SK-N-SH (cell line): ENCODE data around the gene PIGB. TPM values are rescaled to one million over a fixed set of nuclear protein-coding genes. Genes with fewer than 3 reads are reported as not detected.

Experiments used
- CTCF ChIA-PET: fragments of 300-600, 350-600 bp; formaldehyde crosslinking; extraction: SDS; loops from one replicate; lab custom pipeline; 2021; lab: Yijun Ruan, JAX
- POLR2A ChIA-PET: fragments of 350-600 bp; sonication (Branson Sonifier 250); formaldehyde crosslinking; extraction: SDS; loops from one replicate; lab custom pipeline; 2020; ENCODE audit warnings: antibody characterized with exemption, inconsistent platforms; lab: Yijun Ruan, JAX
- DNase-seq: peaks from one replicate; pipeline ENCODE4 v3.0.0; 2012
- H2AFZ ChIP-seq: fragments of 200-600 bp; sonication (generic); 2 replicates; pipeline ENCODE4 v1.8.1; 2016; ENCODE audit warnings: antibody characterized with exemption, mild to moderate bottlenecking, low read depth
- H3F3A ChIP-seq: fragments of 200-600 bp; sonication (generic); replicated peaks from 2 replicates; pipeline ENCODE3; 2016; ENCODE audit warnings: antibody characterized with exemption, mild to moderate bottlenecking; ENCODE audit not compliant: insufficient read depth
- H3K27ac ChIP-seq, 2 experiments: fragments of 200-500 bp in 1 of 2; fragments of 200-600 bp in 1 of 2; sonication (Bioruptor generic) in 1 of 2; sonication (generic), shearing (Covaris generic) in 1 of 2; 2 replicates each; pipeline versions ENCODE4 v1.5.1 to v1.6.1; 2014 to 2016; ENCODE audit warnings: low read depth in 2 of 2, inconsistent platforms in 1 of 2, low read length in 1 of 2, mild to moderate bottlenecking in 1 of 2, mixed read lengths in 1 of 2
- H3K27me3 ChIP-seq: fragments of 200-600 bp; sonication (generic), shearing (Covaris generic); 2 replicates; pipeline ENCODE4 v1.6.1; 2016; ENCODE audit warnings: mixed run types; ENCODE audit not compliant: insufficient read depth
- H3K36me3 ChIP-seq, 2 experiments: fragments of 200-500 bp in 1 of 2; fragments of 200-600 bp in 1 of 2; sonication (Bioruptor generic) in 1 of 2; sonication (generic) in 1 of 2; replicated peaks in 1 of 2; 2 replicates each; pipeline versions ENCODE3 to v1.5.1; 2014 to 2016; ENCODE audit warnings: low read length in 1 of 2, mild to moderate bottlenecking in 1 of 2; ENCODE audit not compliant: insufficient read depth in 2 of 2, control insufficient read depth in 1 of 2
- H3K4me1 ChIP-seq, 2 experiments: fragments of 200-500 bp in 1 of 2; fragments of 200-600 bp in 1 of 2; sonication (Bioruptor generic) in 1 of 2; sonication (generic), shearing (Covaris generic) in 1 of 2; 2 replicates each; pipeline versions ENCODE4 v1.5.1 to v1.6.1; 2014 to 2016; ENCODE audit warnings: low read depth in 1 of 2, low read length in 1 of 2, mixed run types in 1 of 2; ENCODE audit not compliant: insufficient read depth in 2 of 2, control insufficient read depth in 1 of 2
- H3K4me2 ChIP-seq: fragments of 200-600 bp; sonication (generic), shearing (Covaris generic); 2 replicates; pipeline ENCODE4 v1.6.1; 2017; ENCODE audit warnings: mixed run types
- H3K4me3 ChIP-seq, 2 experiments: fragments of 200-500 bp in 1 of 2; fragments of 200-600 bp in 1 of 2; sonication (Bioruptor generic) in 1 of 2; sonication (generic), shearing (Covaris generic) in 1 of 2; 2 replicates each; pipeline versions ENCODE4 v1.5.1 to v1.8.1; 2014 to 2016; ENCODE audit warnings: low read depth in 2 of 2, inconsistent platforms in 1 of 2, low read length in 1 of 2, mild to moderate bottlenecking in 1 of 2, mixed read lengths in 1 of 2, moderate library complexity in 1 of 2
- H3K79me2 ChIP-seq: fragments of 200-600 bp; sonication (generic); 2 replicates; pipeline ENCODE4 v1.8.1; 2017; ENCODE audit warnings: mild to moderate bottlenecking; ENCODE audit not compliant: insufficient read depth
- H3K9ac ChIP-seq: fragments of 200-600 bp; sonication (generic); 2 replicates; pipeline ENCODE4 v1.6.1; 2017; ENCODE audit warnings: mixed run types
- H3K9me2 ChIP-seq: fragments of 200-600 bp; sonication (generic); 2 replicates; pipeline ENCODE4 v1.6.1; 2017; ENCODE audit warnings: mixed run types
- H3K9me3 ChIP-seq: fragments of 200-600 bp; sonication (generic); 2 replicates; pipeline ENCODE4 v1.6.1; 2017; ENCODE audit warnings: mixed run types, mild to moderate bottlenecking, moderate library complexity
- H4K20me1 ChIP-seq: fragments of 200-600 bp; sonication (generic); 2 replicates; pipeline ENCODE4 v1.6.1; 2017; ENCODE audit warnings: mild to moderate bottlenecking, mixed run types; ENCODE audit not compliant: insufficient read depth
- CHD2 ChIP-seq: fragments of 150-350 bp; IDR thresholded peaks from 2 replicates; pipeline ENCODE4 v1.6.1; 2018; ENCODE audit warnings: low read length; ENCODE audit not compliant: partially characterized antibody
- ELF1 ChIP-seq: IDR thresholded peaks from 2 replicates; pipeline ENCODE4 v1.4.0; 2012
- FOXJ3 ChIP-seq: sonication (generic); formaldehyde crosslinking; IDR thresholded peaks from 2 replicates; pipeline ENCODE4 v1.5.1; 2020; ENCODE audit warnings: mild to moderate bottlenecking, missing genetic modification reagents
- GATA2 ChIP-seq: sonication (generic); formaldehyde crosslinking; IDR thresholded peaks from 2 replicates; pipeline ENCODE4 v1.5.0; 2020; ENCODE audit warnings: mild to moderate bottlenecking, missing genetic modification reagents
- JUND ChIP-seq: IDR thresholded peaks from 2 replicates; pipeline ENCODE4 v1.4.0; 2012
- NFIC ChIP-seq: IDR thresholded peaks from 2 replicates; pipeline ENCODE4 v1.4.0; 2012; ENCODE audit warnings: borderline replicate concordance
- POLR2AphosphoS5 ChIP-seq: IDR thresholded peaks from 2 replicates; pipeline ENCODE4 v1.6.1; 2012; ENCODE audit warnings: low read depth, low read length
- RAD21 ChIP-seq: IDR thresholded peaks from 2 replicates; pipeline ENCODE4 v1.6.1; 2012; ENCODE audit warnings: mild to moderate bottlenecking, low read length
- RCOR1 ChIP-seq: fragments of 150-350 bp; IDR thresholded peaks from 2 replicates; pipeline ENCODE4 v1.6.1; 2017; ENCODE audit warnings: antibody characterized with exemption, low read length
- TCF12 ChIP-seq: IDR thresholded peaks from 2 replicates; pipeline ENCODE4 v1.4.0; 2012
- TEAD4 ChIP-seq: IDR thresholded peaks from 2 replicates; pipeline ENCODE4 v1.4.0; 2012; ENCODE audit warnings: mild to moderate bottlenecking, borderline replicate concordance; ENCODE audit not compliant: insufficient read depth
- YY1 ChIP-seq: IDR thresholded peaks from 2 replicates; pipeline ENCODE4 v1.4.0; 2012; ENCODE audit warnings: low read depth, mild to moderate bottlenecking
- WGBS: methylation state at CpG from one replicate; pipeline ENCODE4 v1.1.6; 2017; ENCODE audit warnings: low lambda C conversion rate; 5-methylcytosine and 5-hydroxymethylcytosine counted together
- polyA plus RNA-seq, 3 experiments: library from polyadenylated mRNA; depleted of rRNA; stranded (reverse); fragments of >200 nt; gene quantifications; 2 replicates each; pipeline ENCODE4 v1.2.3, GENCODE V29; 2012
- TF ChIP-seq, protein P1 (sequence below): IDR thresholded peaks from 2 replicates; pipeline ENCODE4 v1.4.0; 2012; ENCODE audit warnings: low read depth, borderline replicate concordance
- TF ChIP-seq, protein P2 (sequence below): IDR thresholded peaks from 2 replicates; pipeline ENCODE4 v1.4.0; 2012; ENCODE audit warnings: low read depth
- TF ChIP-seq, protein P3 (sequence below): IDR thresholded peaks from 2 replicates; pipeline ENCODE4; 2012
- TF ChIP-seq, protein P4 (sequence below): IDR thresholded peaks from 2 replicates; pipeline ENCODE4 v1.4.0; 2012; ENCODE audit warnings: low read depth, borderline replicate concordance

PIGB gene
- polyA plus RNA-seq, 1 of the 3 experiments (the other 2 are of a cell fraction), result 6.6 TPM

DNA sequence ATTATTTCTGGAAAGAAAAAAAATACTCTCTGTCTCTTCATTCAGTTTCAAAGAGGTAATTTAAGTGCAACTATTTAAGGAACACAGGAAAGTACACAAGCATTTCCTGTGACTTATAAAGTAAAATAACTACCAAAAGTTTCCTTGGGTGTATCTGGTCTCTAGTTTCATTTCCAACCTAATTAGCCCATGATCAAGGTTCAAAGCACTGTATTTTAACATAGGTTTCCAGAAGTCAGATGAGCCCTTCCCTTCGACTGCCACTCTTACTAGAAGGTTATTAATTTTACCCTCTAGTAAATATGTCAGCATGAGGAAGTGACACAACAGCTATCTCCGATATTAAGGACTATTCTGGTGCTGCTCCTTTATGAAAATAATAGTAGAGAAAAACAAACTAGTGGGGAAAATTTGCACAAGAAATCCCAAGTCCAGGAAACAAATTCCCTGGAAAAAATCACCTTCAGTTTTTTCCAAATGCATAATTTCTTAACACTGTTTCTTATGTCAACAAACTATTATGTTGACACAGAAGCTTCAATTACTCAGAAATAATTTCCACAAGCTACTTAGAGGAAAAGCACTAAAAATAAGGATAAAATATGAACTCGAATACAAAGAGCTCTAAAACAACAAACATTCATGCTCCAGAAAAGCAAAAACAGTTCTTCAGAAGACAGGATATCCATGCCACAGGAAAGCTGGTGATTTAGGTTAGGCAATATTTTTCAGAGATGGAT is 53.8 kb downstream of the PIGB start:
- no peaks in the 10 kb centered on the region for H3K27me3 ChIP-seq

DNA sequence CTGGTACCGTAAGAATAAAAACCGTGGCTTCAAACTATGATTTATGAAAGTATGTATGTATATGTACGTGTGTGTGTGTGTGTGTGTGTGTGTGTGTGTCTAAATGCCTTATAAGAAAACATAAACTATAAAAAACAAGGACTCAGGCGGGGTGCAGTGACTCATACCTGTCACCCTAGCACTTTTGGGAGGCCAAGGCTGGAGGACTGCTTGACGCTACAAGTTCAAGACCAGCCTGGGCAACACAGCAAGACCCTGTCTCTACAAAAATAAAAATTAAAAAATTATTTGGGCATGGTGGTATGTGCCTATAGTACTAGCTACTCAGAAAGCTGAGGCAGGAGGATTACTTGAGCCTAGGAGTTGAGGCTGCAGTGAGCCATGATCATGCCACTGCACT is 60.1 kb downstream of the PIGB start:
- no peak overlapping the region for H3K4me2 ChIP-seq
- TF ChIP-seq POLR2AphosphoS5 (no peak), YY1 (no peak), FOXJ3 (CRISPR knock-in tag) (no peak), GATA2 (CRISPR knock-in tag) (no peak), RCOR1 (no peak), ELF1 (no peak), RAD21 (no peak), JUND (no peak)
- TF ChIP-seq, protein P1, sequence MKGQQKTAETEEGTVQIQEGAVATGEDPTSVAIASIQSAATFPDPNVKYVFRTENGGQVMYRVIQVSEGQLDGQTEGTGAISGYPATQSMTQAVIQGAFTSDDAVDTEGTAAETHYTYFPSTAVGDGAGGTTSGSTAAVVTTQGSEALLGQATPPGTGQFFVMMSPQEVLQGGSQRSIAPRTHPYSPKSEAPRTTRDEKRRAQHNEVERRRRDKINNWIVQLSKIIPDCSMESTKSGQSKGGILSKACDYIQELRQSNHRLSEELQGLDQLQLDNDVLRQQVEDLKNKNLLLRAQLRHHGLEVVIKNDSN, result no peak
- TF ChIP-seq, protein P2, sequence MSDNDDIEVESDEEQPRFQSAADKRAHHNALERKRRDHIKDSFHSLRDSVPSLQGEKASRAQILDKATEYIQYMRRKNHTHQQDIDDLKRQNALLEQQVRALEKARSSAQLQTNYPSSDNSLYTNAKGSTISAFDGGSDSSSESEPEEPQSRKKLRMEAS, result no peak
- TF ChIP-seq, protein P3, sequence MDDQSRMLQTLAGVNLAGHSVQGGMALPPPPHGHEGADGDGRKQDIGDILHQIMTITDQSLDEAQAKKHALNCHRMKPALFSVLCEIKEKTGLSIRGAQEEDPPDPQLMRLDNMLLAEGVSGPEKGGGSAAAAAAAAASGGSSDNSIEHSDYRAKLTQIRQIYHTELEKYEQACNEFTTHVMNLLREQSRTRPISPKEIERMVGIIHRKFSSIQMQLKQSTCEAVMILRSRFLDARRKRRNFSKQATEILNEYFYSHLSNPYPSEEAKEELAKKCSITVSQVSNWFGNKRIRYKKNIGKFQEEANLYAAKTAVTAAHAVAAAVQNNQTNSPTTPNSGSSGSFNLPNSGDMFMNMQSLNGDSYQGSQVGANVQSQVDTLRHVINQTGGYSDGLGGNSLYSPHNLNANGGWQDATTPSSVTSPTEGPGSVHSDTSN, result no peak
- no peaks in the 10 kb centered on the region for H4K20me1 ChIP-seq
- DNase-seq, result no peak
- no peaks in the 10 kb centered on the region for H3K9me2 ChIP-seq
- no peaks in the 10 kb centered on the region for H3K79me2 ChIP-seq
- H3K27me3 ChIP-seq, result no peaks in the 10 kb centered on the region
- H3K4me1 ChIP-seq, result no peaks in the 10 kb centered on the region
- peaks cover 25 to 39% of the 10 kb centered on the region in 2 experiments for H3K36me3 ChIP-seq
- H3K9ac ChIP-seq, result no peak overlapping the region
- ChIA-PET CTCF (no interaction called here), POLR2A (no interaction called here)
- H3K9me3 ChIP-seq, result no peaks in the 10 kb centered on the region
- no peak overlapping the region for H2AFZ ChIP-seq
- no peak overlapping the region for H3K27ac ChIP-seq
- 92% methylated on average over 5 of the region's 5 CpGs for WGBS
- peaks cover 4% of the 10 kb centered on the region for H3F3A ChIP-seq
- H3K4me3 ChIP-seq, result no peak overlapping the region

More for the DNA sequence above, 53.8 kb downstream of the PIGB start:
- Histone ChIP-seq H3F3A (no peaks in the 10 kb centered on the region), H3K27ac (no peak overlapping the region), H3K4me1 (no peaks in the 10 kb centered on the region; a peak in 1 of 4 replicates), H4K20me1 (no peaks in the 10 kb centered on the region), H3K4me2 (no peak overlapping the region; the same call in 1 of the 2 replicates), H3K9me3 (no peaks in the 10 kb centered on the region), H3K9me2 (no peaks in the 10 kb centered on the region)
- DNase-seq, result no peak
- CTCF ChIA-PET, result interaction anchor here (1.2 kb wide), 1 partner anchor 63 kb away, joined by 4 read pairs; no protein-coding TSS in a partner anchor
- TF ChIP-seq, protein P1, result no peak
- TF ChIP-seq TCF12 (no peak), TEAD4 (no peak), CHD2 (no peak), NFIC (no peak), GATA2 (CRISPR knock-in tag) (no peak)
- TF ChIP-seq, protein P4, sequence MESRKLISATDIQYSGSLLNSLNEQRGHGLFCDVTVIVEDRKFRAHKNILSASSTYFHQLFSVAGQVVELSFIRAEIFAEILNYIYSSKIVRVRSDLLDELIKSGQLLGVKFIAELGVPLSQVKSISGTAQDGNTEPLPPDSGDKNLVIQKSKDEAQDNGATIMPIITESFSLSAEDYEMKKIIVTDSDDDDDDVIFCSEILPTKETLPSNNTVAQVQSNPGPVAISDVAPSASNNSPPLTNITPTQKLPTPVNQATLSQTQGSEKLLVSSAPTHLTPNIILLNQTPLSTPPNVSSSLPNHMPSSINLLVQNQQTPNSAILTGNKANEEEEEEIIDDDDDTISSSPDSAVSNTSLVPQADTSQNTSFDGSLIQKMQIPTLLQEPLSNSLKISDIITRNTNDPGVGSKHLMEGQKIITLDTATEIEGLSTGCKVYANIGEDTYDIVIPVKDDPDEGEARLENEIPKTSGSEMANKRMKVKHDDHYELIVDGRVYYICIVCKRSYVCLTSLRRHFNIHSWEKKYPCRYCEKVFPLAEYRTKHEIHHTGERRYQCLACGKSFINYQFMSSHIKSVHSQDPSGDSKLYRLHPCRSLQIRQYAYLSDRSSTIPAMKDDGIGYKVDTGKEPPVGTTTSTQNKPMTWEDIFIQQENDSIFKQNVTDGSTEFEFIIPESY, result no peak
- TF ChIP-seq, all 33 proteins: peak for 0
- WGBS, result 57% methylated on average over 3 of the region's 3 CpGs
- Histone ChIP-seq H3K4me3 (no peak overlapping the region), H2AFZ (no peak overlapping the region), H3K79me2 (no peaks in the 10 kb centered on the region), H3K9ac (no peak overlapping the region), H3K36me3 (peaks cover 37 to 40% of the 10 kb centered on the region in 2 experiments)
- POLR2A ChIA-PET, result no interaction called here
